GM23338 (cell line): ENCODE measurements around the gene C3orf80. TPM values are rescaled to one million over a fixed set of nuclear protein-coding genes. Genes with fewer than 3 reads are reported as not detected.

Source experiments
- ATAC-seq: fragments of 200-7000 bp; cut with Tn5 transposase; 3 replicates; pipeline ENCODE4 v1.9.1; 2020
- DNase-seq: peaks from one replicate; pipeline ENCODE4 v3.0.0-alpha.2; 2015; ENCODE audit warnings: low spot score
- H2AFZ ChIP-seq: fragments of 200-600 bp; sonication (generic); 2 replicates; pipeline ENCODE4 v1.8.0; 2016; ENCODE audit warnings: antibody characterized with exemption, mild to moderate bottlenecking, moderate library complexity
- H3F3A ChIP-seq: fragments of 200-600 bp; sonication (generic); replicated peaks from 2 replicates; pipeline ENCODE4 v1.8.0; 2017; ENCODE audit warnings: antibody characterized with exemption, mixed run types, low read depth
- H3K27ac ChIP-seq: fragments of 200-600 bp; sonication (generic); 2 replicates; pipeline ENCODE4 v1.6.1; 2016; ENCODE audit warnings: low read depth
- H3K27me3 ChIP-seq: fragments of 200-600 bp; sonication (generic); 2 replicates; pipeline ENCODE4 v1.8.0; 2016; ENCODE audit warnings: mild to moderate bottlenecking, mixed run types, moderate library complexity; ENCODE audit not compliant: insufficient read depth
- H3K36me3 ChIP-seq: fragments of 200-600 bp; sonication (generic); 2 replicates; pipeline ENCODE4 v1.8.0; 2016; ENCODE audit warnings: mild to moderate bottlenecking; ENCODE audit not compliant: insufficient read depth
- H3K4me1 ChIP-seq: fragments of 200-600 bp; sonication (generic); 2 replicates; pipeline ENCODE4 v1.8.0; 2016; ENCODE audit warnings: mild to moderate bottlenecking, moderate library complexity; ENCODE audit not compliant: insufficient read depth
- H3K4me2 ChIP-seq: fragments of 200-600 bp; sonication (generic); 2 replicates; pipeline ENCODE4 v1.7.1; 2017; ENCODE audit warnings: mixed run types
- H3K4me3 ChIP-seq: fragments of 200-600 bp; sonication (generic); 2 replicates; pipeline ENCODE4 v1.6.1; 2016; ENCODE audit warnings: mixed run types
- H3K79me2 ChIP-seq: fragments of 200-600 bp; sonication (generic); replicated peaks from 2 replicates; pipeline ENCODE4 v1.8.0; 2017; ENCODE audit warnings: mild to moderate bottlenecking; ENCODE audit not compliant: insufficient read depth
- H3K9me2 ChIP-seq: fragments of 200-600 bp; sonication (generic); 2 replicates; pipeline ENCODE4 v1.8.0; 2017; ENCODE audit not compliant: insufficient read depth
- H4K20me1 ChIP-seq: fragments of 200-600 bp; sonication (generic); replicated peaks from 2 replicates; pipeline ENCODE4 v1.8.0; 2017; ENCODE audit warnings: mild to moderate bottlenecking; ENCODE audit not compliant: insufficient read depth
- H3K27ac Mint-ChIP-seq: 2 replicates; pipeline ENCODE4 v1.8.0; 2020; ENCODE audit warnings: inconsistent platforms, mild to moderate bottlenecking, moderate library complexity, mixed read lengths
- H3K27me3 Mint-ChIP-seq: 3 replicates; pipeline ENCODE4 v1.8.0; 2022; ENCODE audit warnings: low read depth, mild to moderate bottlenecking, moderate library complexity, mixed read lengths, inconsistent platforms; ENCODE audit not compliant: insufficient read depth, poor library complexity
- H3K36me3 Mint-ChIP-seq: 3 replicates; pipeline ENCODE4 v1.8.0; 2021; ENCODE audit warnings: low read depth, mild to moderate bottlenecking, inconsistent platforms, moderate library complexity, mixed read lengths
- H3K4me1 Mint-ChIP-seq: 3 replicates; pipeline ENCODE4 v1.8.0; 2020; ENCODE audit warnings: mild to moderate bottlenecking, inconsistent platforms, mixed read lengths
- H3K4me3 Mint-ChIP-seq: 3 replicates; pipeline ENCODE4 v1.8.0; 2021; ENCODE audit warnings: moderate library complexity, mild to moderate bottlenecking, inconsistent platforms, mixed read lengths
- H3K9me3 Mint-ChIP-seq: 3 replicates; pipeline ENCODE4 v1.8.0; 2020; ENCODE audit warnings: moderate library complexity, mild to moderate bottlenecking, inconsistent platforms, mixed read lengths
- CREB1 ChIP-seq: fragments of 250-450 bp; sonication (Bioruptor Pico); IDR thresholded peaks from 2 replicates; pipeline ENCODE4 v1.5.0; 2020; ENCODE audit warnings: low read depth, mild to moderate bottlenecking, moderate library complexity
- CTCF ChIP-seq, 2 experiments: fragments of 200-600 bp in 1 of 2; sonication (generic) in 1 of 2; conservative IDR thresholded peaks; 2 replicates each; pipeline versions ENCODE4 v1.5.1 to v1.6.1; 2016 to 2017; ENCODE audit warnings: antibody characterized with exemption in 2 of 2, low read depth in 2 of 2, mild to moderate bottlenecking in 2 of 2, moderate library complexity in 1 of 2
- EZH2 ChIP-seq: fragments of 200-600 bp; sonication (generic); IDR thresholded peaks from one replicate; pipeline ENCODE4 v1.8.0; 2017; ENCODE audit warnings: antibody characterized with exemption, mild to moderate bottlenecking, low read depth; ENCODE audit not compliant: unreplicated experiment
- EZH2phosphoT487 ChIP-seq: fragments of 200-600 bp; sonication (generic); IDR thresholded peaks from one replicate; pipeline ENCODE4 v1.8.1; 2018; ENCODE audit warnings: antibody characterized with exemption; ENCODE audit not compliant: unreplicated experiment
- JUNB ChIP-seq: IDR thresholded peaks from one replicate; pipeline ENCODE4 v1.6.1; 2016; ENCODE audit warnings: antibody characterized with exemption; ENCODE audit not compliant: unreplicated experiment
- NANOG ChIP-seq: IDR thresholded peaks from 2 replicates; pipeline ENCODE4 v1.6.1; 2016; ENCODE audit warnings: antibody characterized with exemption, borderline replicate concordance
- REST ChIP-seq: IDR thresholded peaks from one replicate; pipeline ENCODE4 v1.6.1; 2018; ENCODE audit warnings: antibody characterized with exemption; ENCODE audit not compliant: unreplicated experiment
- STAT1 ChIP-seq: IDR thresholded peaks from one replicate; pipeline ENCODE4 v1.6.1; 2016; ENCODE audit warnings: antibody characterized with exemption; ENCODE audit not compliant: unreplicated experiment
- ZNF114 ChIP-seq: fragments of 250-450 bp; sonication (Bioruptor Pico); IDR thresholded peaks from 2 replicates; pipeline ENCODE4 v1.5.0; 2020; ENCODE audit warnings: mild to moderate bottlenecking, moderate library complexity
- ZNF331 ChIP-seq: fragments of 250-450 bp; sonication (Bioruptor Pico); IDR thresholded peaks from 2 replicates; pipeline ENCODE4 v1.5.0; 2020; ENCODE audit warnings: low read depth, mild to moderate bottlenecking, moderate library complexity
- polyA plus RNA-seq: library from polyadenylated mRNA; unstranded; fragments of >200 nt; fragmentation: Nextera tagmentation; extraction: Ambion mirVana; gene quantifications from 2 replicates; pipeline ENCODE4 v1.2.1, GENCODE V29; 2016
- total RNA-seq: library from RNA; depleted of rRNA; stranded (reverse); fragments of >200 nt; shearing (Covaris generic); gene quantifications from 2 replicates; pipeline ENCODE4 v1.2.3, GENCODE V29; 2014
- TF ChIP-seq, protein P1 (sequence below): IDR thresholded peaks from 2 replicates; pipeline ENCODE4 v1.6.1; 2016; ENCODE audit warnings: antibody characterized with exemption

Gene C3orf80
- total and polyA plus RNA-seq, 2 experiments from 2014 or later = 0.57 to 3.0 TPM

GRCh38 chr3:160259589-160259988 lies 34.4 kb downstream of the C3orf80 start (continued):
- no peak for TF ChIP-seq CTCF (conservative IDR thresholded peaks at IDR 0.05; ENCODE audit: low read depth in 2 of 2)

DNA sequence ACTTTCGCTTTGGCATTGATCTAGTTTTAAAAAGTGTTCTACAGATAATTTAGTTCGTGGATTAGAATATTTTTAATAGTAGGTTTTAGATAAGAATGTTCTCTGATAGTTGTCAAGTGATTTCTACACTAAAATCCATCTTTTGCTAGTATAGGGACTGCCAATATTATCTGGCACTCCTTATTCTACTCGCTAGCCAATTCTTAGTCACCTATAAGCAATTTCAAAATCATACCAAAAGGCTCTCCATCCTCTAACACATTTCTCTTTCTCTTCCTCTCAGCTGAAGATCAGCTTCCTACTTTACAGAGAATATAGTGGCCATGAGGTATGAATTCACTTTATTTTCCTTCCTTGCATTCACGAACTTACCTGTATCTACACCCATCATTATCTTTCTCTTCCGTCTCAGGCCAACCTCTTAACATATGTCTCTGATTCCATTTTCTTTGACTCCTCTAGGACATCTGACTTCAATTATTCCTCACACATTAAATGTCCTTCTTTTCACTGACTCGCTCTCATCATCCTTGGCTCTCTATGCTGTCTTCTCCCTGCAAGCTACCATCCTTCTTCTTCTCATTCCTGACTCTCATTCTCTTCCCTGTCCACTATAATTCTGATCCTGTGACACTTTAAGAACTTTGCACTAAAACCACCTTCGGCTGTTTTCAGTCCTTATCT lies 35.5 kb downstream of the C3orf80 start:
- Histone ChIP-seq H3K27me3 (no peaks in the 10 kb centered on the region), H2AFZ (no peak overlapping the region), H3K4me1 (no peaks in the 10 kb centered on the region), H3K27ac (no peak overlapping the region), H3K79me2 (no peaks in the 10 kb centered on the region), H3K4me3 (no peak overlapping the region), H4K20me1 (no peaks in the 10 kb centered on the region), H3K9me2 (no peaks in the 10 kb centered on the region), H3F3A (no peaks in the 10 kb centered on the region), H3K4me2 (no peak overlapping the region), H3K36me3 (no peaks in the 10 kb centered on the region)
- Mint-ChIP-seq H3K9me3 (no peaks in the 10 kb centered on the region), H3K4me3 (no peak overlapping the region), H3K27me3 (no peaks in the 10 kb centered on the region), H3K27ac (no peak overlapping the region), H3K36me3 (no peaks in the 10 kb centered on the region), H3K4me1 (no peaks in the 10 kb centered on the region)
- ATAC-seq = no peak
- no peak for DNase-seq
- TF ChIP-seq CREB1 (CRISPR knock-in tag) (no peak), REST (no peak), JUNB (no peak), EZH2 (no peak), EZH2phosphoT487 (no peak), CTCF (conservative IDR thresholded peaks at IDR 0.05; ENCODE audit: low read depth in 2 of 2) (no peak), NANOG (no peak), STAT1 (no peak), ZNF331 (CRISPR knock-in tag) (no peak), ZNF114 (CRISPR knock-in tag) (no peak)
- TF ChIP-seq, protein P1, sequence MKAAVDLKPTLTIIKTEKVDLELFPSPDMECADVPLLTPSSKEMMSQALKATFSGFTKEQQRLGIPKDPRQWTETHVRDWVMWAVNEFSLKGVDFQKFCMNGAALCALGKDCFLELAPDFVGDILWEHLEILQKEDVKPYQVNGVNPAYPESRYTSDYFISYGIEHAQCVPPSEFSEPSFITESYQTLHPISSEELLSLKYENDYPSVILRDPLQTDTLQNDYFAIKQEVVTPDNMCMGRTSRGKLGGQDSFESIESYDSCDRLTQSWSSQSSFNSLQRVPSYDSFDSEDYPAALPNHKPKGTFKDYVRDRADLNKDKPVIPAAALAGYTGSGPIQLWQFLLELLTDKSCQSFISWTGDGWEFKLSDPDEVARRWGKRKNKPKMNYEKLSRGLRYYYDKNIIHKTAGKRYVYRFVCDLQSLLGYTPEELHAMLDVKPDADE = no peak
